ENCODE data around the gene ITPA. TPM values are rescaled to one million over a fixed set of nuclear protein-coding genes. Genes with fewer than 3 reads are reported as not detected.
A peak's percentile ranks its signal among the peaks of the same experiment; 100 is the strongest.
"Not testable (repeated sequence)": the region's sequence is repeated elsewhere in the genome, so short reads cannot be mapped to it uniquely, and the experiment has no call there.

The ITPA gene
- total RNA-seq, 1 donor from 2014 or later, result 62.3 TPM

DNA sequence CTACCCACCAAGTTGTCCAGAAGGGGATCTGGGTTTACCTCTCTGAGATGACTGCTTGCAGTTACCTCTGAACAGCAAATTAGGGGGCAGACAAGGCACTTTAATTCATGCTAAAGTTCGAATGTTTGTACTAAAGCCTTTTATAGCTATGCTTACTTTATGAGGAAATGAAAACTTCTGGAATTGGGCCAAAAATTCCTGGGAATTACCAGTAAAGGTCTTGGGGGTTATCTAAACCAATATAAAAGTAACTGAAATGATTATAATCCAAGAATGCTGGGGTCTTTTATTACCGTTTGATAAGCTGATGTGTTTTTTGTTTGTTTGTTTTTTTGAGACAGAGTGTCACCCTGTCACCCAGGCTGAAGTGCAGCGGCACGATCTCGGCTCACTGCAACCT lies 28.0 kb upstream of the ITPA start:
- TF ChIP-seq, protein P1, sequence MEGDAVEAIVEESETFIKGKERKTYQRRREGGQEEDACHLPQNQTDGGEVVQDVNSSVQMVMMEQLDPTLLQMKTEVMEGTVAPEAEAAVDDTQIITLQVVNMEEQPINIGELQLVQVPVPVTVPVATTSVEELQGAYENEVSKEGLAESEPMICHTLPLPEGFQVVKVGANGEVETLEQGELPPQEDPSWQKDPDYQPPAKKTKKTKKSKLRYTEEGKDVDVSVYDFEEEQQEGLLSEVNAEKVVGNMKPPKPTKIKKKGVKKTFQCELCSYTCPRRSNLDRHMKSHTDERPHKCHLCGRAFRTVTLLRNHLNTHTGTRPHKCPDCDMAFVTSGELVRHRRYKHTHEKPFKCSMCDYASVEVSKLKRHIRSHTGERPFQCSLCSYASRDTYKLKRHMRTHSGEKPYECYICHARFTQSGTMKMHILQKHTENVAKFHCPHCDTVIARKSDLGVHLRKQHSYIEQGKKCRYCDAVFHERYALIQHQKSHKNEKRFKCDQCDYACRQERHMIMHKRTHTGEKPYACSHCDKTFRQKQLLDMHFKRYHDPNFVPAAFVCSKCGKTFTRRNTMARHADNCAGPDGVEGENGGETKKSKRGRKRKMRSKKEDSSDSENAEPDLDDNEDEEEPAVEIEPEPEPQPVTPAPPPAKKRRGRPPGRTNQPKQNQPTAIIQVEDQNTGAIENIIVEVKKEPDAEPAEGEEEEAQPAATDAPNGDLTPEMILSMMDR (IDR thresholded peaks at IDR 0.05; ENCODE audit: unreplicated experiment), result no peak
- H3K9me3 Mint-ChIP-seq (ENCODE audit: low read depth), result no peaks in the 10 kb centered on the region
- peaks cover 10% of the 10 kb centered on the region for H3K4me1 Mint-ChIP-seq (ENCODE audit: low read depth)
- H3K27me3 Mint-ChIP-seq, result no peaks in the 10 kb centered on the region
- no peak overlapping the region for H3K4me3 Mint-ChIP-seq (ENCODE audit: low read depth)
- peaks cover 3% of the 10 kb centered on the region for H3K36me3 Mint-ChIP-seq (ENCODE audit: insufficient read depth)
- no peak overlapping the region for H3K27ac Mint-ChIP-seq
- no peak for DNase-seq (ENCODE audit: low spot score, unreplicated experiment)

DNA sequence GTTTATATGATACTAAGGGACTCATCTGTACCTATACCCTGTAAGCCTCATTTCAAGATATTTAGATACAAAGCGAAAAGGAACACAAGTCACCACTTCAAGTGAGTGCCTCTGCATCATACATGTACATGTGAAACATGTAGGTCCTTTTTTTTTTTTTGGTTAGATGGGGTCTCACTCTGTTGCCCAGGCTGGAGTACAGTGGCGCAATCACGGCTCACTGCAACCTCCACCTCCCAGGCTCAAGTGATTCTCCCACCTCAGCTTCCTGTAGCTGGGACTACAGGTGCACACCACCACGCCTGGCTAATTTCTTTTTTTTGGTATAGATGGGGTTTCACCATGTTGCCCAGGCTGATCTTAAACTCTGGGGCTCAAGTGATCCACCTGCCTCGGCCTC lies 26.9 kb upstream of the ITPA start:
- H3K4me1 Mint-ChIP-seq (ENCODE audit: low read depth); DNase-seq (ENCODE audit: low spot score, unreplicated experiment); H3K4me3 Mint-ChIP-seq (ENCODE audit: low read depth); H3K36me3 Mint-ChIP-seq (ENCODE audit: insufficient read depth); H3K9me3 Mint-ChIP-seq (ENCODE audit: low read depth); H3K27me3 Mint-ChIP-seq; H3K27ac Mint-ChIP-seq: not testable (repeated sequence)

DNA sequence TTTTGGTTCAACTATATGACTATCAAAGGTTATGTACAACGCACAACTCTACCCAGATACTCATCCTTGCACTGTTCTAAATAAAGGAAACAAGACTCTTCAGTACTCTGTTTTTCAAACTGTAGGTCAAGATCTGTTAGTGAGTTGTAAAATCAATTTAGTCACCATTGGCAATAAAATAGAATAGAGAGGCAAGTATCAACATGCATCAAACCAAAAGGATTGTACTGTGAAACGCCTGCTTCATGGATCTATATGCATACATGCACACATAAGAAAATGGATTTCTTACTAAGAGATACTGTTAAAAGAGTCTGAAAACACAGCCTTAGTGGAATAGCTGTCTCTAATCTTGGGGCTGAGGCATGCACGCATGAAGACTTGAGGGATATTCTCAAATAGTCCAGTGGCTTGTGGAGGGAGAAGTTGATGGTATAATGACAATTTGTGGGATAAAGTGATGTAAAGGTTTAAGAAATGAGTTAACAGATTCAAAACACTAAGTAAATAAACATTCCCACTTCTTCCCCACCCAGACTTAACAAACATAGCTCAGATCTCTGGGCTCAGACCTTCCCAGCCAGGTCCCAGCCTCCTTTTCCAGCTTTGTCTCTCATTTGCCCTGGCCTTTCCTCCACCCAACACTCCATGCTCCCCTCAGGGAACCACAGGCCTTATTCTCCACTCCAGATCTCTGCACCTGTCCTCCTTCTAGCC lies 25.2 kb upstream of the ITPA start:
- H3K27me3 Mint-ChIP-seq, result no peaks in the 10 kb centered on the region

DNA sequence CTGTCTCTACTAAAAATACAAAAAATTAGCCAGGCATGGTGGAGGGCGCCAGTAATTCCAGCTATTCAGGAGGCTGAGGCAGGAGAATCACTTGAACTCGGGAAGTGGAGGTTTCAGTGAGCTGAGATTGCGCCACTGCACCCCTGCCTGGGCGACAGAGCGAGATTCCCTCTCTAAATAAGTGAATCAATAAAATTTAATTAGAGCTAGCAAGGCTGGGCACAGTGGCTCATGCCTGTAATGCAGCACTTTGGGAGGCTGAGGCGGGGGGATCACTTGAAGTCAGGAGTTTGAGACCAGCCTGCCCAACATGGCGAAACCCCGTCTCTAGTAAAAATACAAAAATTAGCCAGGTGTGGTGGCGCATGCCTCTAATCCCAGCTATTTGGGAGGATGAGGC lies 21.4 kb upstream of the ITPA start:
- H3K4me3 Mint-ChIP-seq (ENCODE audit: low read depth); H3K4me1 Mint-ChIP-seq (ENCODE audit: low read depth); H3K9me3 Mint-ChIP-seq (ENCODE audit: low read depth); H3K27me3 Mint-ChIP-seq; DNase-seq (ENCODE audit: low spot score, unreplicated experiment); H3K27ac Mint-ChIP-seq: not testable (repeated sequence)
- peaks cover 12% of the 10 kb centered on the region for H3K36me3 Mint-ChIP-seq (ENCODE audit: insufficient read depth)

More for the DNA sequence above, 25.2 kb upstream of the ITPA start:
- Mint-ChIP-seq H3K4me3 (ENCODE audit: low read depth) (no peak overlapping the region), H3K36me3 (ENCODE audit: insufficient read depth) (peaks cover 3% of the 10 kb centered on the region), H3K9me3 (ENCODE audit: low read depth) (no peaks in the 10 kb centered on the region), H3K4me1 (ENCODE audit: low read depth) (peaks cover 5% of the 10 kb centered on the region), H3K27ac (peak overlapping the region; percentile 80)
- TF ChIP-seq, protein P1 (IDR thresholded peaks at IDR 0.05; ENCODE audit: unreplicated experiment), result no peak
- no peak for DNase-seq (ENCODE audit: low spot score, unreplicated experiment)

DNA sequence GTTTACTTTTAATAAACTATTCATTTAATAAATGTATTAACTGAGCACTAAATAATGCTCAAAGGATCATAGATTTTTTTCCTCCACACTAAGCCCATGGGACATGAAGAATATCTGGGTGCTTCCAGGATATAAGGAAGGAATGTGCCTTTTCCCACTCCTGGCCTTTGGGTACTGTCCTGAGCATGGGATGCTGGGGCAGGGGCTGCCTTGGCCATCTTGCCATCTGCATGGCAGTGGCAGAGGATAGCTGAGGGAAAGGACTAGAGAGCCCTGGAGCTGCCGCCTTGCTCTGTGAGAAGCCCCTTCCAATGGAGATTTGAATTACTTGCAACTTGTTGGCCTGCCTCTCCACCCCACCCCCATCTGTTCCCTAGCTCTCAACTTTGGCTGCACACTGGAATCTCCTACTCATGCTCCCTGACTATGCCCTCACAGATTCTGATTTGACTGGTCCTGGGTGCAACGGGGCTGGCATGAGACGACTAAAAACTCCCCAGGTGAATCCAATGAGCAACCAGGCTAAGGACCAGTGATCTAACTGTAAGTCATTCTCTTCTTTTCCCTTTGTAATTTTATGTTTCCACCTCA lies 20.4 kb upstream of the ITPA start:
- TF ChIP-seq, protein P1 (IDR thresholded peaks at IDR 0.05; ENCODE audit: unreplicated experiment), result no peak
- H3K27ac Mint-ChIP-seq, result peak overlapping the region; percentile 75
- peaks cover 5% of the 10 kb centered on the region for H3K4me1 Mint-ChIP-seq (ENCODE audit: low read depth)
- no peak overlapping the region for H3K4me3 Mint-ChIP-seq (ENCODE audit: low read depth)
- no peaks in the 10 kb centered on the region for H3K27me3 Mint-ChIP-seq
- H3K9me3 Mint-ChIP-seq (ENCODE audit: low read depth), result no peaks in the 10 kb centered on the region
- H3K36me3 Mint-ChIP-seq (ENCODE audit: insufficient read depth), result peaks cover 13% of the 10 kb centered on the region
- DNase-seq (ENCODE audit: low spot score, unreplicated experiment), result no peak

DNA sequence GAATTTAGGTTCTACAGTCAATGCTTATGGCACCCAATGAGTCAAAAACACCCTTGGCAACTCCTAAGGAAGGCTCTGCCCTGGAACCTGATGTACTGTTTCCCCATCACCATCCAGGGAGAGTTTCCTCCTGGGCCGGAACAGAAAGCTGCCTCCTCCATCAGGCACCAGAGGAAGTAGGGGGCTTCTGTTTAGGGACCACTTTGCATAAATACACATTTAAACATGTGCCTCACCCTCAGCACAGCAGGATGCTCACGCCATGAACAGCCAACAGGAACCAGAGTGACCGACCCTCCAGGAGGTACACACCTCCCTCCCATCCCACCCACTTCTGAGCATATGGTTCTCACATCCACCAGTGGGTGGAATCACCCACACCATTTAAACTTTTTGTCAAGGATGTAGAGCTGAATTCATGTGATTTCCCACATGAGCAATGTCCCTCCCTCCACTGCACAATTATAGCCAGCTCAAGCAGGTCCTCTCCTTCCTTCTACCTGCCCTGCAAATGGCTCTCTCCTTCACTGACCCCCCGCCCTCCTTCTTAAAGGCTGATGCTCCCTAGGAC lies 19.7 kb upstream of the ITPA start:
- DNase-seq (ENCODE audit: low spot score, unreplicated experiment), result no peak
- Mint-ChIP-seq H3K4me3 (ENCODE audit: low read depth) (no peak overlapping the region), H3K27me3 (no peaks in the 10 kb centered on the region), H3K27ac (peak overlapping the region; percentile 75), H3K36me3 (ENCODE audit: insufficient read depth) (peaks cover 13% of the 10 kb centered on the region), H3K9me3 (ENCODE audit: low read depth) (no peaks in the 10 kb centered on the region), H3K4me1 (ENCODE audit: low read depth) (no peaks in the 10 kb centered on the region)
- TF ChIP-seq, protein P1 (IDR thresholded peaks at IDR 0.05; ENCODE audit: unreplicated experiment), result no peak

All from progenitor cell of endocrine pancreas (in vitro differentiated cells).